HL-60 (cell line): Measurements from ENCODE around the gene TBL1XR1.

Source experiments
- DNase-seq, 2 experiments: peaks; one replicate each; pipeline ENCODE4 v3.0.0-alpha.2; 2010 to 2020; ENCODE audit warnings: low read depth in 1 of 2, low spot score in 1 of 2
- H3K27ac ChIP-seq: fragments of 250-450 bp; sonication (Bioruptor Pico); replicated peaks from 2 replicates; pipeline ENCODE4 v1.5.1; 2020; ENCODE audit warnings: mild to moderate bottlenecking, moderate library complexity
- H3K27me3 ChIP-seq: fragments of 250-450 bp; sonication (Bioruptor Pico); 2 replicates; pipeline ENCODE4 v1.5.1; 2021; ENCODE audit warnings: mild to moderate bottlenecking, moderate library complexity; ENCODE audit not compliant: insufficient read depth, poor library complexity, severe bottlenecking
- H3K4me3 ChIP-seq: replicated peaks from 2 replicates; pipeline ENCODE4 v1.5.1; 2011; ENCODE audit warnings: mild to moderate bottlenecking, control low read depth, low read length; ENCODE audit not compliant: insufficient read depth
- CTCF ChIP-seq: IDR thresholded peaks from one replicate; pipeline ENCODE4 v1.5.1; 2011; ENCODE audit warnings: low read length, control low read depth, inconsistent platforms; ENCODE audit not compliant: insufficient read depth
- GABPA ChIP-seq: IDR thresholded peaks from 2 replicates; pipeline ENCODE4 v1.6.1; 2012; ENCODE audit warnings: low read depth
- POLR2AphosphoS5 ChIP-seq: IDR thresholded peaks from 2 replicates; pipeline ENCODE4 v1.6.1; 2012; ENCODE audit warnings: low read depth
- REST ChIP-seq: IDR thresholded peaks from 2 replicates; pipeline ENCODE4 v1.6.1; 2012; ENCODE audit warnings: low read depth; ENCODE audit not compliant: insufficient replicate concordance
- SPI1 ChIP-seq: IDR thresholded peaks from 2 replicates; pipeline ENCODE4 v1.6.1; 2012; ENCODE audit warnings: low read depth, mild to moderate bottlenecking, borderline replicate concordance

Gene TBL1XR1

GRCh38 chr3:177037241-177037640 is 160.0 kb downstream of the TBL1XR1 start:
- DNase-seq, result no peak
- Histone ChIP-seq H3K4me3 (no peak overlapping the region), H3K27me3 (no peaks in the 10 kb centered on the region), H3K27ac (no peak overlapping the region)
- TF ChIP-seq CTCF, result no peak
- TF ChIP-seq REST, result no peak
- no peak for TF ChIP-seq SPI1
- no peak for TF ChIP-seq GABPA
- TF ChIP-seq POLR2AphosphoS5, result no peak

- no peak for DNase-seq
- H3K27ac ChIP-seq, result no peak overlapping the region
These were observed 161.6 kb downstream of the TBL1XR1 start for GRCh38 chr3:177035676-177036075.

More at GRCh38 chr3:177035676-177036075, 161.6 kb downstream of the TBL1XR1 start:
- Histone ChIP-seq H3K27me3 (no peaks in the 10 kb centered on the region), H3K4me3 (no peak overlapping the region)
- TF ChIP-seq SPI1 (no peak), GABPA (no peak), REST (no peak), CTCF (no peak), POLR2AphosphoS5 (no peak)
